Activated T-helper 1 cell treated with Interleukin-2 at 50 U/mL for 16 hours (primary cell): Measurements from ENCODE around the gene RNF181.
"Not testable (repeated sequence)": the region's sequence is repeated elsewhere in the genome, so short reads cannot be mapped to it uniquely, and the experiment has no call there.

Experiments used
- DNase-seq: peaks from one replicate; pipeline ENCODE4 v3.0.0-alpha.2; 2020; ENCODE audit warnings: low read depth

Gene RNF181

GRCh38 chr2:85577386-85578242 is 17.9 kb upstream of the RNF181 start, which contains the start of gene VAMP8:
Gene VAMP8, plus strand, starts transcription at chr2:85577586. Its CDS starts 61 bp downstream, at chr2:85577647.
- peak; percentile 55 for DNase-seq

- DNase-seq = no peak
These were observed 17.0 kb upstream of the RNF181 start for GRCh38 chr2:85578243-85579180.

- no peak for DNase-seq
These were observed 16.1 kb upstream of the RNF181 start for GRCh38 chr2:85579266-85579935.

- no peak for DNase-seq
These were observed 15.3 kb upstream of the RNF181 start for GRCh38 chr2:85580206-85580605.

GRCh38 chr2:85582492-85582891 is 13.1 kb upstream of the RNF181 start:
- DNase-seq = no peak

- no peak for DNase-seq
These were observed 11.7 kb upstream of the RNF181 start for GRCh38 chr2:85583667-85584353.

- no peak for DNase-seq
These were observed 11.1 kb upstream of the RNF181 start, which contains the start of gene VAMP5 for GRCh38 chr2:85584354-85584856. Gene VAMP5, plus strand, starts transcription at chr2:85584431. Its CDS starts 60 bp downstream, at chr2:85584491.

GRCh38 chr2:85584857-85585780 is 10.4 kb upstream of the RNF181 start:
- DNase-seq = no peak

GRCh38 chr2:85585781-85586105 is 9.8 kb upstream of the RNF181 start:
- DNase-seq = no peak

- DNase-seq = no peak
These were observed 7.3 kb upstream of the RNF181 start for GRCh38 chr2:85588236-85588635.

- DNase-seq = no peak
These were observed 6.9 kb upstream of the RNF181 start for GRCh38 chr2:85588645-85589044.

- DNase-seq = no peak
These were observed 6.4 kb upstream of the RNF181 start for GRCh38 chr2:85589181-85589580.

- DNase-seq = no peak
These were observed 5.4 kb upstream of the RNF181 start for GRCh38 chr2:85589982-85590791.

- no peak for DNase-seq
These were observed 4.6 kb upstream of the RNF181 start for GRCh38 chr2:85590950-85591349.

- DNase-seq = no peak
These were observed 4.0 kb upstream of the RNF181 start for GRCh38 chr2:85591563-85591962.

- not testable (repeated sequence) for DNase-seq
These were observed 3.2 kb upstream of the RNF181 start for GRCh38 chr2:85592299-85592698.

GRCh38 chr2:85593023-85593422 is 2.5 kb upstream of the RNF181 start:
- no peak for DNase-seq

- no peak for DNase-seq
These were observed 737 bp upstream of the RNF181 start for GRCh38 chr2:85594715-85595300.

- no peak for DNase-seq
These were observed 435 bp downstream of the RNF181 start for GRCh38 chr2:85596026-85596333.
